Brain microvascular endothelial cell (primary cell): ENCODE measurements around the gene SNX22.

ENCODE experiments used
- DNase-seq: peaks from one replicate; pipeline ENCODE4 v3.0.0-alpha.2; 2020
- H3K27ac ChIP-seq: fragments of 250-450 bp; sonication (Bioruptor Pico); 2 replicates; pipeline ENCODE4 v1.5.1; 2020; ENCODE audit warnings: mild to moderate bottlenecking, moderate library complexity
- H3K27me3 ChIP-seq: fragments of 250-450 bp; sonication (Bioruptor Pico); replicated peaks from 2 replicates; pipeline ENCODE4 v1.5.1; 2020; ENCODE audit warnings: mild to moderate bottlenecking
- H3K36me3 ChIP-seq: fragments of 250-450 bp; sonication (Bioruptor Pico); replicated peaks from 2 replicates; pipeline ENCODE4 v1.5.1; 2020; ENCODE audit warnings: mild to moderate bottlenecking
- H3K4me3 ChIP-seq: 2 replicates; pipeline ENCODE4 v1.5.1; 2011; ENCODE audit warnings: low read depth, mild to moderate bottlenecking, control low read depth, low read length, moderate library complexity
- CTCF ChIP-seq: IDR thresholded peaks from 2 replicates; pipeline ENCODE4 v1.5.1; 2011; ENCODE audit warnings: low read depth, mild to moderate bottlenecking, moderate library complexity, low read length, control low read depth, inconsistent platforms; ENCODE audit errors: missing control alignments
- in situ Hi-C: cut with HindIII; loops from 2 replicates; pipeline ENCODE4 v1.10.0; 2017; ENCODE audit warnings: low sequenced_read_pairs, low pct_ligation_motif_present

Gene SNX22

GRCh38 chr15:64122444-64122843 lies 29.1 kb upstream of the SNX22 start:
- Histone ChIP-seq H3K36me3 (peaks cover 66% of the 10 kb centered on the region), H3K4me3 (no peak overlapping the region), H3K27me3 (no peaks in the 10 kb centered on the region), H3K27ac (no peak overlapping the region)
- in situ Hi-C loops, result no loop called here
- DNase-seq, result no peak
- no peak for TF ChIP-seq CTCF

DNA sequence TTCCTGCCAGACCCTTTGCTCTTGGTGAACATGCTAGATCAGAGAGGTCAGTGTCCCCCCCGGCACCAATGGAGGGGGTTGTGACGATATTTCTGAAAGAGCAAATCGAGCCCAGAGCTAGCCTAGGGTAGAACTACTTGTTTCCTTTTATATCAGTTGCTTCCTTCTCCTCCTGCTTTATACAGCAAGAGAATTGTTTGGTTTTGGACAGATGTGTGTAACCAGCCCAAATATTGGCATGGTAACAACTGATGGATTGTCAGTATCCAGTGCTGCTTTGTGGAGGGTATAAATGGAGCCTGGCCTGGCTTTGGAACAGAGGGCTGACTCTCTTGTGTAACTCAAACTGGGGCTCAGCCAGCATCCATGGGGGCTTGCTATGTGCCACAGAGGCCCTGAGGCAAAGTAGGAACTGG lies 28.6 kb upstream of the SNX22 start:
- no peak for DNase-seq
- in situ Hi-C loops, result no loop called here
- Histone ChIP-seq H3K27me3 (no peaks in the 10 kb centered on the region), H3K27ac (no peak overlapping the region), H3K4me3 (no peak overlapping the region), H3K36me3 (peaks cover 66% of the 10 kb centered on the region)
- TF ChIP-seq CTCF, result no peak

- Histone ChIP-seq H3K36me3 (peaks cover 71% of the 10 kb centered on the region), H3K27ac (no peak overlapping the region), H3K27me3 (no peaks in the 10 kb centered on the region), H3K4me3 (no peak overlapping the region)
- in situ Hi-C loops, result no loop called here
- no peak for TF ChIP-seq CTCF
- no peak for DNase-seq
These were observed 25.6 kb upstream of the SNX22 start for GRCh38 chr15:64125978-64126377.

GRCh38 chr15:64127521-64128270 lies 23.8 kb upstream of the SNX22 start:
- no peak for DNase-seq
- Histone ChIP-seq H3K4me3 (no peak overlapping the region), H3K36me3 (peaks cover 78% of the 10 kb centered on the region), H3K27me3 (no peaks in the 10 kb centered on the region), H3K27ac (no peak overlapping the region)
- in situ Hi-C loops, result no loop called here
- TF ChIP-seq CTCF, result no peak

DNA sequence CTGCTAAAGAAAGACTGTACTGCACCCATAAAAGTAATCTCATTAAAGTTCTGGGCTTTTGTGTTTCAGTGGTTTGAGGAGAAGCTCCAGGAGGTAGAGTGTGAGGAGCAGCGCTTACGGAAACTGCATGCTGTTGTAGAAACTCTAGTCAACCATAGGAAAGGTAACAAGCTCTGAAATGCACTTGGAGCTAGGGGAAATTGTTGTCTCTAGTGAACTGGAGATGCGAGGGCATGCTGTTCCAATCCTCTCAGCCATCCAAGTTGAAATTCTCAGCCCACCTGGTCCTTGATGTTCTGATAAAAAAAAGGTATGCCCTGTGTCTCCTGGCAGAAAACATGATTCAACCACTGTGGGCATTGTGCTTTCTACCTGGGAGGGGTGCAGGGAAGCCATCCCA lies 21.4 kb upstream of the SNX22 start:
- DNase-seq, result no peak
- TF ChIP-seq CTCF, result no peak
- Histone ChIP-seq H3K27ac (no peak overlapping the region), H3K4me3 (no peak overlapping the region), H3K36me3 (peaks cover 86% of the 10 kb centered on the region), H3K27me3 (no peaks in the 10 kb centered on the region)
- in situ Hi-C loops, result no loop called here

DNA sequence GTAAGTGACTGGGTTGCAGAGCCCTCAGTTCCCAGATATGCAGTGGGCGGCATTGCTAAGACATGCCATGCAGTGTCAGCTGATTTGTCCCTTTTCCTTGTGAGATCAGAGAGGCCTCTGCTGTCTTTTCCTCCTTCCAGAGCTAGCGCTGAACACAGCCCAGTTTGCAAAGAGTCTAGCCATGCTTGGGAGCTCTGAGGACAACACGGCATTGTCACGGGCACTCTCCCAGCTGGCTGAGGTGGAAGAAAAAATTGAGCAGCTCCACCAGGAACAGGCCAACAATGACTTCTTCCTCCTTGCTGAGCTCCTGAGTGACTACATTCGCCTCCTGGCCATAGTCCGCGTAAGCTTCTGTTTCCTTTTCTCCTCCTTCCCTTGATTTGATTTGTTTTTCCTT lies 20.0 kb upstream of the SNX22 start:
- no peak overlapping the region for H3K4me3 ChIP-seq
- no peaks in the 10 kb centered on the region for H3K27me3 ChIP-seq
- no peak for DNase-seq
- no peak for TF ChIP-seq CTCF
- no peak overlapping the region for H3K27ac ChIP-seq
- peaks cover 92% of the 10 kb centered on the region for H3K36me3 ChIP-seq
- in situ Hi-C loops, result no loop called here
